ENCODE measurements around the gene NFAM1. TPM values are rescaled to one million over a fixed set of nuclear protein-coding genes. Genes with fewer than 3 reads are reported as not detected.

NFAM1 gene
- total and polyA plus RNA-seq, 2 experiments from 2014 or later: 0.53 to 1.0 TPM

GRCh38 chr22:42365942-42366695 lies 66.1 kb downstream of the NFAM1 start:
- peak overlapping the region; percentile 60 for H3K4me2 ChIP-seq
- no peak overlapping the region for H2AFZ ChIP-seq
- no peaks in the 10 kb centered on the region for H3K36me3 ChIP-seq (replicated peaks; ENCODE audit: insufficient read depth, low read depth)
- H3K4me1 ChIP-seq (ENCODE audit: insufficient read depth): peaks cover 34% of the 10 kb centered on the region
- 78% methylated on average over 10 of the region's 10 CpGs for WGBS (ENCODE audit: low lambda C conversion rate, missing lambda C conversion rate)
- TF ChIP-seq CTCF (IDR thresholded peaks at IDR 0.05; ENCODE audit: poor library complexity) (no peak), EZH2 (IDR thresholded peaks at IDR 0.05; ENCODE audit: borderline replicate concordance) (no peak), EZH2phosphoT487 (IDR thresholded peaks at IDR 0.05; ENCODE audit: low read depth, severe bottlenecking, unreplicated experiment) (no peak)
- H3K27me3 ChIP-seq: peaks cover 17% of the 10 kb centered on the region
- peak overlapping the region; percentile 68 for H3K27ac ChIP-seq
- no peaks in the 10 kb centered on the region for H3K9me3 ChIP-seq (ENCODE audit: low read depth)
- H3K79me2 ChIP-seq: no peaks in the 10 kb centered on the region
- no peaks in the 10 kb centered on the region for H3K9me2 ChIP-seq (replicated peaks; ENCODE audit: insufficient read depth)
- no peaks in the 10 kb centered on the region for H4K20me1 ChIP-seq (ENCODE audit: insufficient read depth, poor library complexity, severe bottlenecking)
- no peak overlapping the region for H3K4me3 ChIP-seq
- DNase-seq (ENCODE audit: low spot score): no peak

- Histone ChIP-seq H3K4me1 (ENCODE audit: insufficient read depth) (peaks cover 34% of the 10 kb centered on the region), H4K20me1 (ENCODE audit: insufficient read depth, poor library complexity, severe bottlenecking) (no peaks in the 10 kb centered on the region), H3K4me3 (no peak overlapping the region), H3K27ac (peak overlapping the region; percentile 68), H2AFZ (no peak overlapping the region), H3K9me3 (ENCODE audit: low read depth) (no peaks in the 10 kb centered on the region), H3K9me2 (replicated peaks; ENCODE audit: insufficient read depth) (no peaks in the 10 kb centered on the region), H3K79me2 (no peaks in the 10 kb centered on the region), H3K4me2 (peak overlapping the region; percentile 60), H3K27me3 (peaks cover 17% of the 10 kb centered on the region), H3K36me3 (replicated peaks; ENCODE audit: insufficient read depth, low read depth) (no peaks in the 10 kb centered on the region)
- DNase-seq (ENCODE audit: low spot score): peak; percentile 31
- 24% methylated on average over 14 of the region's 14 CpGs for WGBS (ENCODE audit: low lambda C conversion rate, missing lambda C conversion rate)
- TF ChIP-seq EZH2 (IDR thresholded peaks at IDR 0.05; ENCODE audit: borderline replicate concordance): no peak
- no peak for TF ChIP-seq CTCF (IDR thresholded peaks at IDR 0.05; ENCODE audit: poor library complexity)
Observed at GRCh38 chr22:42365111-42365865, 66.9 kb downstream of the NFAM1 start.

- 45% methylated on average over 13 of the region's 13 CpGs for WGBS (ENCODE audit: low lambda C conversion rate, missing lambda C conversion rate)
- H3K4me2 ChIP-seq: peak overlapping the region; percentile 60
Observed at GRCh38 chr22:42364604-42365110, 67.5 kb downstream of the NFAM1 start.

More at GRCh38 chr22:42364604-42365110, 67.5 kb downstream of the NFAM1 start:
- H3K79me2 ChIP-seq: no peaks in the 10 kb centered on the region
- H3K9me3 ChIP-seq (ENCODE audit: low read depth): no peaks in the 10 kb centered on the region
- peaks cover 17% of the 10 kb centered on the region for H3K27me3 ChIP-seq
- peak overlapping the region; percentile 68 for H3K27ac ChIP-seq
- no peaks in the 10 kb centered on the region for H3K36me3 ChIP-seq (replicated peaks; ENCODE audit: insufficient read depth, low read depth)
- H2AFZ ChIP-seq: no peak overlapping the region
- no peaks in the 10 kb centered on the region for H4K20me1 ChIP-seq (ENCODE audit: insufficient read depth, poor library complexity, severe bottlenecking)
- no peak overlapping the region for H3K4me3 ChIP-seq
- DNase-seq (ENCODE audit: low spot score): no peak
- TF ChIP-seq EZH2phosphoT487 (IDR thresholded peaks at IDR 0.05; ENCODE audit: low read depth, severe bottlenecking, unreplicated experiment): no peak
- TF ChIP-seq EZH2 (IDR thresholded peaks at IDR 0.05; ENCODE audit: borderline replicate concordance): no peak
- no peak for TF ChIP-seq CTCF (IDR thresholded peaks at IDR 0.05; ENCODE audit: poor library complexity)
- H3K9me2 ChIP-seq (replicated peaks; ENCODE audit: insufficient read depth): no peaks in the 10 kb centered on the region
- H3K4me1 ChIP-seq (ENCODE audit: insufficient read depth): peaks cover 34% of the 10 kb centered on the region
